Measurements from ENCODE around the gene FBXO24. TPM values are rescaled to one million over a fixed set of nuclear protein-coding genes. Genes with fewer than 3 reads are reported as not detected.

The FBXO24 gene
- total RNA-seq, 1 experiment from 2014 or later = 0.66 TPM

DNA sequence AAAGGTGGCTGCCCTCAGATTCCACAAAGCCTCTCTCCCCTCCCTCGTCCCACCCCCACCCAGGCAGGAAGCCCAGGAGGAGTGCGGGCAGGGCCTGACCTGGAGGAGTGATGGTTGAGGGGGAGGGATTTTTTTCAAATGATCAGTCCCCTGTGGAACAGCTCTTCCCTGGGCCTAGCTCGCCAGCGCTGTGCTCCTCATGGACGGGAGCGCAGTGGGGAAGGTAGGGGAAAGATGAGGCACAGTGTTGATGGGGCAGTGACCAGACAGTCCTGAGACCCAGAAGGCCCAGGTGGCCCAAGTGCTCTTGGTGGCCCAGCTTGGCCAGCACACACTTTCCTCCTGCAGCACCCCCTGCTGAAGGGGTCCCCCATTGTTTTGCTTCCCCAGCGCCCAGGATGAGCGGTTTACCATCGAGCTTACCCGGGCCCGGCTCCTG, 21.0 kb upstream of the FBXO24 start:
- intact Hi-C loops (cut with micrococcal nuclease; ENCODE audit: unreplicated experiment) = no loop called here
- Mint-ChIP-seq H3K36me3 (ENCODE audit: insufficient read depth, unreplicated experiment) (peaks cover 59% of the 10 kb centered on the region), H3K27me3 (ENCODE audit: unreplicated experiment) (no peaks in the 10 kb centered on the region), H3K9me3 (ENCODE audit: low read depth, unreplicated experiment) (no peaks in the 10 kb centered on the region), H3K4me3 (ENCODE audit: low read depth, unreplicated experiment) (no peak overlapping the region), H3K4me1 (ENCODE audit: low read depth, unreplicated experiment) (peaks cover 20% of the 10 kb centered on the region), H3K27ac (ENCODE audit: unreplicated experiment) (no peak overlapping the region)
- no peak for DNase-seq
- TF ChIP-seq, protein P1, sequence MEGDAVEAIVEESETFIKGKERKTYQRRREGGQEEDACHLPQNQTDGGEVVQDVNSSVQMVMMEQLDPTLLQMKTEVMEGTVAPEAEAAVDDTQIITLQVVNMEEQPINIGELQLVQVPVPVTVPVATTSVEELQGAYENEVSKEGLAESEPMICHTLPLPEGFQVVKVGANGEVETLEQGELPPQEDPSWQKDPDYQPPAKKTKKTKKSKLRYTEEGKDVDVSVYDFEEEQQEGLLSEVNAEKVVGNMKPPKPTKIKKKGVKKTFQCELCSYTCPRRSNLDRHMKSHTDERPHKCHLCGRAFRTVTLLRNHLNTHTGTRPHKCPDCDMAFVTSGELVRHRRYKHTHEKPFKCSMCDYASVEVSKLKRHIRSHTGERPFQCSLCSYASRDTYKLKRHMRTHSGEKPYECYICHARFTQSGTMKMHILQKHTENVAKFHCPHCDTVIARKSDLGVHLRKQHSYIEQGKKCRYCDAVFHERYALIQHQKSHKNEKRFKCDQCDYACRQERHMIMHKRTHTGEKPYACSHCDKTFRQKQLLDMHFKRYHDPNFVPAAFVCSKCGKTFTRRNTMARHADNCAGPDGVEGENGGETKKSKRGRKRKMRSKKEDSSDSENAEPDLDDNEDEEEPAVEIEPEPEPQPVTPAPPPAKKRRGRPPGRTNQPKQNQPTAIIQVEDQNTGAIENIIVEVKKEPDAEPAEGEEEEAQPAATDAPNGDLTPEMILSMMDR (IDR thresholded peaks at IDR 0.05; ENCODE audit: unreplicated experiment) = no peak
- CTCF ChIA-PET = interaction anchor here (1.0 kb wide), 1 partner anchor 96 kb away, joined by 3 read pairs; no protein-coding TSS in a partner anchor
- BruUV-seq (replicated peaks) = TSS peak; percentile 7

DNA sequence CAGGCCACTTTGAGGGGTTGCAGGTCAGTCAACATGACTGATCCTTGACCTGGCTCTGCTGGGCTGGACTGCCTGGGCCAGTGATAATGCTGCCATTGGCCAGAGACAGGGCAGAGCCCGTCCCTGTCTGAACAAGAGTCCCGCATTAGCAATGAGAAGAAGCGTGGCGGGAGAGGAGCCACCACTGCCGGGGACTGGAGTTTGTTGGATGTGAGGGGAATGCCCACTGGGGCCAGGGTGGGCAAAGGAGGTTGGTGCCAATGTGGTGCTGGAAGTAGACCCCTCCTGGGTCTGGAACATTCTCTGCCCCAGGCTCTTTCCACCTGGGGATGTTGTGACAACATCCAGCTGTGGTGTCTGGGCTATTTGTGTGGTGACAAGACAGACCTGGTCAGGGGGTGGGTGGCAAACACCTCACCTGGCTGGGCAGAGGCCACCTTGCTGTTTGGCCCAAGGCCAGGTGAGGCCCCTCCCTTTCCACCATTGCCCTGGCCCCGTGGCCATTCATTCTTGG, 20.1 kb upstream of the FBXO24 start:
- Mint-ChIP-seq H3K27ac (ENCODE audit: unreplicated experiment) (no peak overlapping the region), H3K36me3 (ENCODE audit: insufficient read depth, unreplicated experiment) (peaks cover 60% of the 10 kb centered on the region), H3K27me3 (ENCODE audit: unreplicated experiment) (no peaks in the 10 kb centered on the region), H3K4me3 (ENCODE audit: low read depth, unreplicated experiment) (no peak overlapping the region), H3K4me1 (ENCODE audit: low read depth, unreplicated experiment) (peaks cover 20% of the 10 kb centered on the region), H3K9me3 (ENCODE audit: low read depth, unreplicated experiment) (no peaks in the 10 kb centered on the region)
- TF ChIP-seq, protein P1 (IDR thresholded peaks at IDR 0.05; ENCODE audit: unreplicated experiment) = no peak
- DNase-seq = no peak
- CTCF ChIA-PET = interaction anchor here (0.6 to 0.7 kb wide), 2 partner anchors 130 to 198 kb away, joined by 3 read pairs; no protein-coding TSS in a partner anchor
- intact Hi-C loops (cut with micrococcal nuclease; ENCODE audit: unreplicated experiment) = no loop called here
- BruUV-seq (replicated peaks) = no TSS peak

DNA sequence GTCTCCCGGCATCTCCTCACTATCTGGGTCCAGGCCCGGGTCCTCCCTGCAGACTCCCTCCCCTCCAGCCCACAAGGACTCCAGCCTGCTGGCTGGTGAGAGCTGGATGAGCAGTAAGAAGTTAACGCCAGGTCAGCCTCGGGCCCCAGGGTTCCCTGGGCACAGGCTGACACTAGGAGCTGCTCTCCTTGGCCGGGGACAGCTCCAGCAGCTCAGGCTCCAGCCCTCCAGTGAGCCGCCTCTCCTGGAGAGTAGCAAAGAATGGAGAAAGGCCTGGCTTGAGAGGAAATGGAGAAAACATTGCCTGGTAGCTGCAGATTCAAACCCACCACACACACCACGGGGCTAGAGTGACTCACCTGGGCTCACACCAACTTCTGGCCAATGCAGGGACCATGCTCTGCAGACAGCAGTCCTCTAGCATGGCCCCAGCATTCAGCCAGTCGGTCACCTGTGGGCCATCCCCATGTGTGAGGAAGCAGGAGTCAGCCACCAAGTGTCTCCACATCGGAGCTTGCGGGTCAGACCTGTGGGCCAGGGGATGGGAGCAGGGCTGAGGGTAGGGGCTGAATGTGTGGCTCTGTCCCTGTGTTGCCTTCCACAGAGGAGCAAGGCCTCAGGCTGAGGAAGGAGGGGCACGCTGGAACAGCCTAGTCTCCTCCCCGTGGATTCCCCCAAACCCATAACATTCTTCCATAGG, 18.9 kb upstream of the FBXO24 start:
- Mint-ChIP-seq H3K4me3 (ENCODE audit: low read depth, unreplicated experiment) (no peak overlapping the region), H3K27me3 (ENCODE audit: unreplicated experiment) (no peaks in the 10 kb centered on the region), H3K9me3 (ENCODE audit: low read depth, unreplicated experiment) (no peaks in the 10 kb centered on the region), H3K4me1 (ENCODE audit: low read depth, unreplicated experiment) (peaks cover 20% of the 10 kb centered on the region), H3K36me3 (ENCODE audit: insufficient read depth, unreplicated experiment) (peaks cover 65% of the 10 kb centered on the region), H3K27ac (ENCODE audit: unreplicated experiment) (peak overlapping the region; percentile 67)
- BruUV-seq (replicated peaks) = no TSS peak
- intact Hi-C loops (cut with micrococcal nuclease; ENCODE audit: unreplicated experiment) = no loop called here
- CTCF ChIA-PET = interaction anchor here (1.0 kb wide), 1 partner anchor 21 kb away, joined by 4 read pairs; no protein-coding TSS in a partner anchor
- TF ChIP-seq, protein P1 (IDR thresholded peaks at IDR 0.05; ENCODE audit: unreplicated experiment) = no peak
- no peak for DNase-seq

DNA sequence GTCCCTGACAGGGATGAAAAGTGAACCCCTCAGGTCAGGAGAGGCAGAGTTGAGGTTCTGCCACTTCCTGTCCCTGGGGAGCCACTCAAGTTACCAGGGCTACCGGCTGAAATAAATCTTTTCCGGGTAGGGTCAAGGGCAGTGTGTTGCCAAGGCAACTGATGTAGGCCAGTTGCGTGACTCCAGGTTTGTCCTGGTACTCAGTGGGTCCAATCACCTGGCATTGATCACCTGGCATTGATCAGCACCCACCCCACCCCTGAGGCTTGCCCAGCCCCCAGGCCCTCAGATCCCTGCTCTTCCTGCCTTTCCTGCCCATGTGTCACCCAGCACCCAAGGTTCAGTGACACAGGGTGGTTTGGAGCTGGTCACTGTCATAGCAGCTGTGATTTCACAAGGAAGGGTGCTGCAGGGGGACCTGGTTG, 18.4 kb upstream of the FBXO24 start:
- CTCF ChIA-PET = interaction anchor here (0.5 kb wide), 1 partner anchor 8 kb away, joined by 4 read pairs; no protein-coding TSS in a partner anchor
- no TSS peak for BruUV-seq (replicated peaks)
- Mint-ChIP-seq H3K27ac (ENCODE audit: unreplicated experiment) (peak overlapping the region; percentile 67), H3K9me3 (ENCODE audit: low read depth, unreplicated experiment) (no peaks in the 10 kb centered on the region), H3K4me3 (ENCODE audit: low read depth, unreplicated experiment) (no peak overlapping the region), H3K4me1 (ENCODE audit: low read depth, unreplicated experiment) (peaks cover 20% of the 10 kb centered on the region), H3K36me3 (ENCODE audit: insufficient read depth, unreplicated experiment) (peaks cover 70% of the 10 kb centered on the region), H3K27me3 (ENCODE audit: unreplicated experiment) (no peaks in the 10 kb centered on the region)
- DNase-seq = no peak
- TF ChIP-seq, protein P1 (IDR thresholded peaks at IDR 0.05; ENCODE audit: unreplicated experiment) = no peak
- intact Hi-C loops (cut with micrococcal nuclease; ENCODE audit: unreplicated experiment) = no loop called here

Measured in Calu3 (cell line).